HEK293 (cell line): Measurements from ENCODE around the gene FAM98C.

Source experiments
- CTCF ChIP-seq: fragments of 450-650 bp; formaldehyde crosslinking; IDR thresholded peaks from 2 replicates; pipeline ENCODE4 v1.5.1; 2016; ENCODE audit warnings: missing biosample characterization, missing genetic modification characterization
- KLF16 ChIP-seq: fragments of 450-650 bp; formaldehyde crosslinking; IDR thresholded peaks from 2 replicates; pipeline ENCODE4 v1.5.1; 2017; ENCODE audit warnings: missing biosample characterization, missing genetic modification characterization
- PBX3 ChIP-seq: sonication (generic); formaldehyde crosslinking; IDR thresholded peaks from 2 replicates; pipeline ENCODE4 v1.8.1; 2022; ENCODE audit warnings: mild to moderate bottlenecking, moderate library complexity, missing genetic modification reagents
- ZBTB1 ChIP-seq: fragments of 450-650 bp; formaldehyde crosslinking; IDR thresholded peaks from 2 replicates; pipeline ENCODE4 v1.5.1; 2016; ENCODE audit warnings: missing biosample characterization, missing genetic modification characterization
- ZBTB26 ChIP-seq: fragments of 450-650 bp; formaldehyde crosslinking; optimal IDR thresholded peaks from 2 replicates; pipeline ENCODE3; 2016; ENCODE audit warnings: missing biosample characterization, mild to moderate bottlenecking, missing genetic modification characterization
- ZBTB7A ChIP-seq: fragments of 450-650 bp; formaldehyde crosslinking; IDR thresholded peaks from 2 replicates; pipeline ENCODE4 v1.5.1; 2016; ENCODE audit warnings: low read depth, missing biosample characterization, missing genetic modification characterization
- ZNF121 ChIP-seq: fragments of 450-650 bp; formaldehyde crosslinking; IDR thresholded peaks from 2 replicates; pipeline ENCODE4 v1.5.1; 2016; ENCODE audit warnings: missing biosample characterization, missing genetic modification characterization
- ZNF223 ChIP-seq: fragments of 450-650 bp; formaldehyde crosslinking; IDR thresholded peaks from 2 replicates; pipeline ENCODE4 v1.5.1; 2016; ENCODE audit warnings: missing biosample characterization, missing genetic modification characterization
- ZNF266 ChIP-seq: fragments of 450-650 bp; formaldehyde crosslinking; IDR thresholded peaks from 2 replicates; pipeline ENCODE4 v1.5.1; 2016; ENCODE audit warnings: missing biosample characterization, missing genetic modification characterization, low read depth
- ZNF426 ChIP-seq: fragments of 450-650 bp; formaldehyde crosslinking; IDR thresholded peaks from 2 replicates; pipeline ENCODE4 v1.5.1; 2017; ENCODE audit warnings: missing biosample characterization, missing genetic modification characterization, mild to moderate bottlenecking, inconsistent platforms, moderate library complexity
- ZNF624 ChIP-seq: fragments of 450-650 bp; formaldehyde crosslinking; IDR thresholded peaks from 2 replicates; pipeline ENCODE4 v1.5.1; 2017; ENCODE audit warnings: missing biosample characterization, missing genetic modification characterization
- ZNF707 ChIP-seq: fragments of 450-650 bp; formaldehyde crosslinking; IDR thresholded peaks from 2 replicates; pipeline ENCODE4 v1.5.1; 2016; ENCODE audit warnings: missing biosample characterization, missing genetic modification characterization

GRCh38 chr19:38362076-38362945, 40.6 kb upstream of the FAM98C start:
- TF ChIP-seq ZBTB1 (tag by site-specific recombination), result no peak
- TF ChIP-seq ZNF266 (tag by site-specific recombination), result no peak
- no peak for TF ChIP-seq ZNF426 (tag by site-specific recombination)
- TF ChIP-seq ZBTB26 (tag by site-specific recombination), result peak; percentile 66
- 0 out of 2 replicates have a peak, but pooled peaks have one; percentile 14 for TF ChIP-seq ZNF624
- TF ChIP-seq ZBTB7A (tag by site-specific recombination), result peak; percentile 90; the same call in 1 of the 2 replicates
- no peak for TF ChIP-seq ZNF707 (tag by site-specific recombination)
- TF ChIP-seq KLF16 (tag by site-specific recombination), result peak; percentile 94
- TF ChIP-seq ZNF121, result no peak
- no peak; the same call in 1 of the 2 replicates for TF ChIP-seq CTCF (tag by site-specific recombination)
- TF ChIP-seq PBX3 (CRISPR knock-in tag), result no peak; the same call in 1 of the 2 replicates
- TF ChIP-seq ZNF223 (tag by site-specific recombination), result no peak
